Heart right ventricle (tissue), 16 donors: Measurements from ENCODE around the gene ITGA8. TPM values are rescaled to one million over a fixed set of nuclear protein-coding genes. Genes with fewer than 3 reads are reported as not detected.

Experiments used
- ATAC-seq, 8 donors: fragments of 200-7000 bp; cut with Tn5 transposase; one replicate each; pipeline ENCODE4 v1.9.1; 2020; ENCODE audit warnings: mild to moderate bottlenecking in 8 of 8, moderate library complexity in 8 of 8, moderate number of reproducible peaks in 1 of 8
- DNase-seq, 2 donors: peaks; one replicate each; pipeline ENCODE4 v3.0.0-alpha.2; 2020
- H3K27ac ChIP-seq, 10 donors: fragments of 200-600 bp; sonication (generic) in 2 of 10; one replicate each; pipeline versions ENCODE4 v1.5.0 to v1.8.0; 2020 to 2022; ENCODE audit warnings: mild to moderate bottlenecking in 3 of 10
- H3K27me3 ChIP-seq, 7 donors: fragments of 200-600 bp; one replicate each; pipeline ENCODE4 v1.8.0; 2021 to 2022; ENCODE audit warnings: mild to moderate bottlenecking in 2 of 7
- H3K36me3 ChIP-seq, 9 donors: fragments of 200-600 bp; sonication (generic) in 1 of 9; one replicate each; pipeline versions ENCODE4 v1.5.0 to v1.8.0; 2020 to 2022; ENCODE audit warnings: mild to moderate bottlenecking in 2 of 9
- H3K4me1 ChIP-seq, 9 donors: fragments of 200-600 bp; sonication (generic) in 1 of 9; one replicate each; pipeline versions ENCODE4 v1.5.0 to v1.8.0; 2020 to 2022; ENCODE audit warnings: mild to moderate bottlenecking in 4 of 9
- H3K4me3 ChIP-seq, 10 donors: fragments of 200-600 bp; sonication (generic) in 2 of 10; one replicate each; pipeline versions ENCODE4 v1.5.0 to v1.8.0; 2020 to 2022; ENCODE audit warnings: mild to moderate bottlenecking in 7 of 10, moderate library complexity in 2 of 10
- H3K9me3 ChIP-seq, 11 donors: fragments of 200-600 bp in 10 of 11; sonication (generic) in 2 of 11; one replicate each; pipeline versions ENCODE4 v1.5.0 to v1.8.0; 2013 to 2022; ENCODE audit warnings: mild to moderate bottlenecking in 2 of 11, control low read depth in 1 of 11, moderate library complexity in 1 of 11
- WGBS, 2 donors: extraction: QIAGEN DNeasy Blood & Tissue Kit; methylation state at CpG; one replicate each; pipeline ENCODE4 v1.1.7; 2013; ENCODE audit warnings: inconsistent platforms in 1 of 2; 5-methylcytosine and 5-hydroxymethylcytosine counted together
- intact Hi-C, 10 donors: fragments of 100-400 bp; cut with DNase I; formaldehyde crosslinking; loops; one replicate each; pipeline versions ENCODE4 v1.11.1 to v1.14.2; 2022
- polyA plus RNA-seq, 2 donors: library from polyadenylated mRNA; stranded (reverse); fragments of 200-250 nt; gene quantifications; one replicate each; pipeline ENCODE4 v1.2.3, GENCODE V29; 2013
- total RNA-seq, 10 donors: library from RNA; stranded (reverse); fragmentation: NEBNext Ultra II Directional in 3 of 10; extraction: Animal tissue kit (Norgen Biotek cat#: 25700) in 3 of 10; gene quantifications; one replicate each; pipeline versions ENCODE4 v1.2.1 to v1.2.4, GENCODE V29; 2021 to 2023
- TF ChIP-seq, protein P1 (sequence below), 9 donors: fragments of 200-600 bp; sonication (generic) in 2 of 9; IDR thresholded peaks; one replicate each; pipeline versions ENCODE4 v1.5.0 to v1.8.0; 2021 to 2022; ENCODE audit warnings: antibody characterized with exemption in 9 of 9, mild to moderate bottlenecking in 5 of 9, moderate library complexity in 1 of 9
- donor health status: Arrhythmogenic right ventricular cardiomyopathy.
- donor health status: ischemic (EF 13 %, LVEDD 7.1; RV severe dilation, severe dysfunction).
- donor health status: healthy with polysubstance abuse.
- donor health status: DM: no; HTN: yes; CAD: no.
- donor health status: DM: no; HTN: no; CAD: no.
- donor health status: ischemic (EF 25% LVEDD 6.9; RV normal size, moderate dysfunction).
- donor health status: ischemic (EF 25% LVEDD 5.7; RV mildly dilated, moderate dysfunction).
- donor health status: healthy.
- donor health status: DM: yes; HTN: yes; CAD: no.
- donor health status: Ischemic cardiomyopathy.
- donor health status: ischemic (EF 35%, LVEDD 5.7; RV mildly dilated, moderate dysfunction).
- donor health status: nonischemic (EF 11% LVEDD 7.7; RV severe dilation, severe dysfunction).
- donor health status: DM: yes; HTN: yes; CAD: no.
- donor health status: PGD.
- donor health status: ischemic (EF 29% LVEDD 5.4; RV normal size, mild dysfunction).
- donor health status: nonischemic (EF 23%, LVEDD 6.1; RV moderate dilation, normal function).

The ITGA8 gene
- total and polyA plus RNA-seq, 12 donors: 0.62 to 4.2 (median 2.1) TPM

- WGBS, 2 donors: 56 to 59% methylated on average over 4 of the region's 4 CpGs
- H3K36me3 ChIP-seq: no peaks in the 10 kb centered on the region
- intact Hi-C loops: no loop called here
- TF ChIP-seq, protein P1, sequence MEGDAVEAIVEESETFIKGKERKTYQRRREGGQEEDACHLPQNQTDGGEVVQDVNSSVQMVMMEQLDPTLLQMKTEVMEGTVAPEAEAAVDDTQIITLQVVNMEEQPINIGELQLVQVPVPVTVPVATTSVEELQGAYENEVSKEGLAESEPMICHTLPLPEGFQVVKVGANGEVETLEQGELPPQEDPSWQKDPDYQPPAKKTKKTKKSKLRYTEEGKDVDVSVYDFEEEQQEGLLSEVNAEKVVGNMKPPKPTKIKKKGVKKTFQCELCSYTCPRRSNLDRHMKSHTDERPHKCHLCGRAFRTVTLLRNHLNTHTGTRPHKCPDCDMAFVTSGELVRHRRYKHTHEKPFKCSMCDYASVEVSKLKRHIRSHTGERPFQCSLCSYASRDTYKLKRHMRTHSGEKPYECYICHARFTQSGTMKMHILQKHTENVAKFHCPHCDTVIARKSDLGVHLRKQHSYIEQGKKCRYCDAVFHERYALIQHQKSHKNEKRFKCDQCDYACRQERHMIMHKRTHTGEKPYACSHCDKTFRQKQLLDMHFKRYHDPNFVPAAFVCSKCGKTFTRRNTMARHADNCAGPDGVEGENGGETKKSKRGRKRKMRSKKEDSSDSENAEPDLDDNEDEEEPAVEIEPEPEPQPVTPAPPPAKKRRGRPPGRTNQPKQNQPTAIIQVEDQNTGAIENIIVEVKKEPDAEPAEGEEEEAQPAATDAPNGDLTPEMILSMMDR (IDR thresholded peaks at IDR 0.05): no peak
- ATAC-seq (no peak), DNase-seq (no peak)
- peaks cover 0 to 15% (median 0%) of the 10 kb centered on the region in 9 donors for H3K4me1 ChIP-seq
- no peak overlapping the region for H3K4me3 ChIP-seq
- H3K27me3 ChIP-seq: peaks cover 0 to 5% (median 0%) of the 10 kb centered on the region in 7 donors
- no peaks in the 10 kb centered on the region for H3K9me3 ChIP-seq
- H3K27ac ChIP-seq: no peak overlapping the region
Measured at GRCh38 chr10:15487376-15487775, 232.3 kb downstream of the ITGA8 start.

GRCh38 chr10:15486404-15486803, 233.3 kb downstream of the ITGA8 start:
- DNase-seq (no peak), ATAC-seq (no peak)
- TF ChIP-seq, protein P1 (IDR thresholded peaks at IDR 0.05): no peak
- intact Hi-C loops: no loop called here
- H3K9me3 ChIP-seq: no peaks in the 10 kb centered on the region
- peaks cover 0 to 15% (median 0%) of the 10 kb centered on the region in 9 donors for H3K4me1 ChIP-seq
- WGBS, 2 donors: 24% methylated on average over 4 of the region's 4 CpGs
- no peak overlapping the region for H3K27ac ChIP-seq
- no peak overlapping the region for H3K4me3 ChIP-seq
- peaks cover 0 to 5% (median 0%) of the 10 kb centered on the region in 7 donors for H3K27me3 ChIP-seq
- no peaks in the 10 kb centered on the region for H3K36me3 ChIP-seq

DNA sequence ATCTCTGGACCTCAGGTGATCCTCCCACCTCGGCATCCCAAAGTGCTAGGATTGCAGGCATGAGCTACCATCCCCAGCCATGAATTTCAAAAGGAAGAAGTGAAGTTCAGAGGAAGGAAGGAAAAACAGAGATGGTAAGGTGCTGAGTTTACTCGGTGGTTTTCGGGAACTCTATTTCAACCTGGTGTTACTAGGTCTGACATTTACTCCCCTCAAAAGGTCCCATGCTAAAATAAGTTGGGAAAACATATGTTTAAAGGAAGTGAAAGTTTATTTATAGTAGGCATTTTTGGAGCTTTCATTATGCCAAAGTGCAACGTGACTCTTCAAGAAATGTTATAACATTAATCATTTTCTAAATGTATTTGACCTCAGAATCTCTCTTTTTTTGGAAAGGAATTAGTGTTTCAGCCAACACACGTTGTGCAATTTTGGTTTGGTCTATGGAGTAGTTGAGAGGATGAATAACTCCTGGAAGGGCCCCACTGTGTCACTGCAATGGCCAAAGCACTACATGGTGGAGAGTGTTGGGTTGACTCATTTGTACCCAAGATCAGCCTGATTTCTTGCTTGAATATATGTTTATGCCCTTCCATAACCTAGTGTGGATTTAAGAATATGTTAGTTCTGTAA, 233.9 kb downstream of the ITGA8 start:
- ATAC-seq (peak in 5 of 8 donors; percentile 37 to 66 (median 50)), DNase-seq (peak in 1 of 2 donors; percentile 13)
- intact Hi-C loops: no loop called here
- Histone ChIP-seq H3K27ac (no peak overlapping the region), H3K9me3 (no peaks in the 10 kb centered on the region), H3K27me3 (peaks cover 0 to 2% (median 0%) of the 10 kb centered on the region in 7 donors), H3K4me3 (no peak overlapping the region), H3K36me3 (no peaks in the 10 kb centered on the region), H3K4me1 (peaks cover 0 to 15% (median 0%) of the 10 kb centered on the region in 9 donors)
- TF ChIP-seq, protein P1 (IDR thresholded peaks at IDR 0.05): no peak
- 59 to 64% methylated on average over 5 of the region's 5 CpGs for WGBS, 2 donors

DNA sequence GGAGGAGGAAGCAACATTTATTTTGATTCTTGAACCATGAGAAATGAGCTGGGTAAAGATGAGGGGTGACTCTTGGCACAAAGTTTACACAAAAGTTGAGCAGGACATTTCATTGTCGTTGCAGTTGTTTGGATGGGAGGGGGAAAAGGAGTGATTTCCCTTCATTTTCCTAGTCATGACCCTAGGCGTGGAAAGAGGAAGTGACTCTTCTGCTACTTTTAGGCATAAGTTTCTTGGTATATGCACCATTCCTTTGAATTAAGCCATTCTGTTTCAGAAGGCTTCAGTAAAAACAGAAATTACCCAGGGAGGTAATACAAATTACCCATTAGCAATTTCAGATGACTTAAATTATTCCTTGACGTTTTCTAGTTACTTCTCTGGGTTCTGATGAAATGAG, 234.7 kb downstream of the ITGA8 start:
- Histone ChIP-seq H3K4me1 (peaks cover 0 to 15% (median 0%) of the 10 kb centered on the region in 9 donors), H3K36me3 (no peaks in the 10 kb centered on the region), H3K27me3 (peaks cover 0 to 2% (median 0%) of the 10 kb centered on the region in 7 donors), H3K4me3 (no peak overlapping the region), H3K27ac (no peak overlapping the region), H3K9me3 (no peaks in the 10 kb centered on the region)
- WGBS, 2 donors: 35 to 39% methylated on average over 3 of the region's 3 CpGs
- DNase-seq: no peak
- TF ChIP-seq, protein P1 (IDR thresholded peaks at IDR 0.05): no peak
- intact Hi-C loops: no loop called here
- no peak for ATAC-seq
